HG03442 (cell line): ENCODE data around the gene TAC4.

Source experiments
- ATAC-seq: cut with Tn5 transposase; IDR thresholded peaks from one replicate; pipeline ENCODE4 v1.9.1; 2021; ENCODE audit warnings: mild to moderate bottlenecking, moderate library complexity; ENCODE audit not compliant: unreplicated experiment

Gene TAC4

GRCh38 chr17:49815761-49816281 lies 32.0 kb downstream of the TAC4 start:
- no peak for ATAC-seq

DNA sequence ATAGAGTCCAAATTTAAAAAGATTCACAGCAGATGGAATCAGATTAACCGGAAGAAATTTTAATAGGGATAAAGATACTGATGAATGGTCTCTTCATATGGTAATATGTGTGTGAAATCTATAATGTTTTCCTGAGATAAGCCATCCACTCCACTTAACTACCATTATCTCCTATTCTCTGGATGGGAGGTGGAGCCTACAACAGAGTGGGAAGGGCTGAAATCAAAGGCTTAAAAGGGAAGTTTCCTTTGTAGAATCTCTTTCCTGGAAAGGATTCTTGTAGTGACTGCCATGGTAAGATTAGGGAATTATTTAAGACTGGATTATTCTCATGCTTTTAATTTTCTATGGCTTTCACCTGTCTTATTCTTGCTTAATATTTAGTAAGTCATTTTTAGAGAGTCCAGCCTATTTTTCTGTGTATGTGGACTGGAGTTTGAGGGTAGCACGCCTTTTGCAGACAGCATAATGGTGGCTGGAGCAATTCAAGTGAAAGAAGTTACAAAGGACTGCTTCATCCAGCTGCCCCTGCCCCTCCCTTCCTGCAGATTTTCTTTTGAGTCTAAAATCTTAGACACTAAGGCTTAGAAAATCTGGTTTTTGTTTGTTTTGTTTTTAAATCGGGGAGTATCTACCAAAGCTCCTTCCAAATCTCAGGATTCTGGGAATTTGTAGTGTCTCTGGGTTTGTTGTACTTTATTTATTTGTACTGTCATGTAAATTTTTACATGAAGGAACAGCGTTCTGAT lies 32.9 kb downstream of the TAC4 start:
- no peak for ATAC-seq

DNA sequence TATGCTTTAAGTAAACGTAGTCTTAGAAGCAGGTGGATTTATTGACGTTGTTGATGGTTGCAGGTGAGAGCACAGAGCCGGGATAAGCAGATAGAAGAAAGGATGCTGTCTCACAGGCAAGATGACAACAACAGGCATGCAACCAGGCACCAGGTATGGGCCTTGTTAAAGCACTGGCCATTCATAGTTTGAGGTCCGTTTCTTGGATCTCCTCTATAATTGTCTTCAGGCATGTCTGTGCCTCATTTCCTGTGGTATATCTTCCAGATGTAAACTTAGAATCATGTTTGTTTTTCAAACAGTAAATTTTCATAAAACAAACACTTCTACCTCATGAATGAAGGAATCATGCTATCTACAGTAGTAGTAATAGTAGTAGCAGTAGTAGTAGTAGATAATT lies 38.8 kb downstream of the TAC4 start:
- no peak for ATAC-seq

DNA sequence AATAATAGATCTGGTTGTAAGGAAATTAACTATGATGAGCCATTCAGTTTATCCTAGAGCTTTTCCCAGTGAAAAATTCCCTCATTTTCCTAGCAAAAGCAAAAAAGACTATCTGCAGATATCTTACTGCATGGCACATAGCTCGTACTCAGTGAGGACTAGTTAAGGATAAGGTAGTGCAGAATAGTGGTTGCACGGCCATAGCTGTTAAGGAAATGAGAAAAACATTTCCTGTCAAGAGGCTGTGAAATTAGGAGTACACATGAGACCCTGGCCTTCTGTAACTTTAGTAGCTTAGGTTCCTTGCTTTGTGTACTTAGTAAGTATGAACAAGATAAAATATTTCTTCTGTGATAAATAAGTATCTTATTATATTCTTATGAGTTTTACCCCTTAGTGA lies 49.1 kb downstream of the TAC4 start:
- ATAC-seq, result no peak

DNA sequence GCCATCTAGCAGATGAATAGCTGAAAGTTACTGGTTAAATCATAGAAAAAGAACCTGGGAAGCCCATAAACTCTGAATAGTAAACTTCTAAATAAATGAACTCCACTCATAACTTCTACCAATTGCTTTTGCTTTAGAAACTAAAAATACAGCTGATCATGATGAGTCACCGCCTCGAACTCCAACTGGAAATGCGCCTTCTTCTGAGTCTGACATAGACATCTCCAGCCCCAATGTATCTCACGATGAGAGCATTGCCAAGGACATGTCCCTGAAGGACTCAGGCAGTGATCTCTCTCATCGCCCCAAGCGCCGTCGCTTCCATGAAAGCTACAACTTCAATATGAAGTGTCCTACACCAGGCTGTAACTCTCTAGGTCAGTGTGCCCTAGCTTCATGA lies 49.7 kb downstream of the TAC4 start:
- no peak for ATAC-seq

DNA sequence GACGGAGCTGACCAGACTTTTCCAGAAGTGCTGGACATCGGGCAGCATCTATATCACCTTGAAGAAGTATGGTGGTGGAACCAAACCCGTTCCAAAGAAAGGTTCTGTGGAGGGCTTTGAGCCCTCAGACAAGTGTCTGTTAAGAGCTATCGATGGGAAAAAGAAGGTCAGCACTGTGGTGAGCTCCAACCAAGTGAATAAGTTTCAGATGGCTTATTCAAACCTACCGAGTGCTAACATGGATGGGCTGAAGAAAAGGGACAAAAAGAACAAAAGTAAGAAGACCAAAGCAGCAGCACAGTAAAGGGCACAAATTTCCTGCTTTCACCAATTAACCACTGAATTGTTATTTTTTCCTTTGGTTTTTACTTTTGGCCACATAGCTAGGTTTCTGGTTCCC lies 52.5 kb downstream of the TAC4 start:
- ATAC-seq, result no peak

DNA sequence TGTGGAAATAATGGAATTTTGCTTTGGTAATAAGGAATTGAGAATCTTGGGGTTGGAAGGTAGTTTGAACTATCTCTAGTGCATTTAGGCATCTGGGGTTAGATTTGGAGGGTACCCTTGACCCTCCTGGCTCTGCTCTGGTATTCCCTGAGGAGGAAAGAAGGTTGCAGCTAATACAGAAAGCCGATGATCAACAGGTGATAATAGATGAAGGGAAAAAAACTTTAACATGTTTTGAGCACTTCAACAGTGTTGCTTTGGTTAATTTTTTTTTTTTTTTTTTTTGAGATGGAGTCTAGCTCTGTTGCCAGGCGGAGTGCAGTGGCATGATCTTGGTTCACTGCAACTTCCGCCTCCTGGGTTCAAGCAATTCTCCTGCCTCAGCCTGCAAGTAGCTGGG lies 54.6 kb downstream of the TAC4 start:
- no peak for ATAC-seq

- ATAC-seq, result no peak
Measured at GRCh38 chr17:49789243-49789578, 58.7 kb downstream of the TAC4 start.

- peak; percentile 84 for ATAC-seq
Measured at GRCh38 chr17:49788478-49789242, 59.2 kb downstream of the TAC4 start, which contains the start of gene KAT7. TSS of gene KAT7 (plus strand) at chr17:49788681. CDS start at chr17:49788835, 154 bp downstream.
